Gastroesophageal sphincter (tissue), 3 donors: Measurements from ENCODE around the gene APPL2.

ENCODE experiments used
- CTCF ChIP-seq, 4 experiments: fragments of 200-600 bp in 2 of 4; fragments of 450-650 bp in 2 of 4; sonication (generic) in 1 of 4; IDR thresholded peaks; one replicate each; pipeline ENCODE4 v1.5.1; 2017 to 2019; ENCODE audit warnings: antibody characterized with exemption in 4 of 4, mild to moderate bottlenecking in 2 of 4, moderate library complexity in 2 of 4
- EP300 ChIP-seq: sonication (generic); formaldehyde crosslinking; IDR thresholded peaks from one replicate; pipeline ENCODE4 v1.6.1; 2017; ENCODE audit warnings: antibody characterized with exemption, mild to moderate bottlenecking
- POLR2A ChIP-seq, 2 donors: fragments of 450-650 bp; IDR thresholded peaks; one replicate each; pipeline ENCODE4 v1.6.1; 2017; ENCODE audit warnings: antibody characterized with exemption in 2 of 2, mild to moderate bottlenecking in 2 of 2, moderate library complexity in 1 of 2
- POLR2AphosphoS5 ChIP-seq: sonication (generic); formaldehyde crosslinking; IDR thresholded peaks from one replicate; pipeline ENCODE4 v1.6.1; 2017; ENCODE audit warnings: antibody characterized with exemption

GRCh38 chr12:105259226-105259625, 23.3 kb upstream of the APPL2 start:
- no peak for TF ChIP-seq POLR2A (IDR thresholded peaks at IDR 0.05)
- no peak for TF ChIP-seq CTCF (IDR thresholded peaks at IDR 0.05)
- TF ChIP-seq EP300 = no peak
- TF ChIP-seq POLR2AphosphoS5 = no peak
